22Rv1 (cell line): ENCODE results near the gene NUTF2.
A peak's percentile ranks its signal among the peaks of the same experiment; 100 is the strongest.

Experiments
- H3K27ac ChIP-seq: fragments of 450-650 bp; 2 replicates; pipeline ENCODE4 v1.5.1; 2017
- ZFX ChIP-seq: fragments of 450-650 bp; IDR thresholded peaks from 2 replicates; pipeline ENCODE4 v1.6.1; 2017; ENCODE audit warnings: antibody characterized with exemption, borderline replicate concordance
- TF ChIP-seq, protein P1 (sequence below): fragments of 450-650 bp; IDR thresholded peaks from 2 replicates; pipeline ENCODE4 v1.5.1; 2017; ENCODE audit warnings: mild to moderate bottlenecking

The NUTF2 gene

DNA sequence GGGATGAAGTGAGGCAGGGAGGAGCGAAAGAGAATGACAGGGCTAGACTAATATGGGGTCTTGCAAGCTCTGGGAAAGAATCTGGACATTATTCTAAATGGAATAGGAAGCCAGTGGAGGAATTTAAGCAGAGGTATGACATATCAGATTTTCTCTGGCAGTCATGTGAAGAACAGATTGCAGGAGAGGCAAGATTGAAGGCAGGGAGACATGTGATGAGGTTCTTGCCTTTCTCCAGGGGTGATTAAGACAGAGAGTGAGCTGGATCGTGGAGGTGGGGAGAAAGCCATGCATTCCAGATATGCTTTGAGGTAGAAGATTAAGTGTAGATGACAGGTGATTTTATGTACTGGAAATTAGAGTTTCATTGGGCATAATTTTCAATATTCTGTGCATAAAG is 8.9 kb upstream of the NUTF2 start:
- TF ChIP-seq, protein P1, sequence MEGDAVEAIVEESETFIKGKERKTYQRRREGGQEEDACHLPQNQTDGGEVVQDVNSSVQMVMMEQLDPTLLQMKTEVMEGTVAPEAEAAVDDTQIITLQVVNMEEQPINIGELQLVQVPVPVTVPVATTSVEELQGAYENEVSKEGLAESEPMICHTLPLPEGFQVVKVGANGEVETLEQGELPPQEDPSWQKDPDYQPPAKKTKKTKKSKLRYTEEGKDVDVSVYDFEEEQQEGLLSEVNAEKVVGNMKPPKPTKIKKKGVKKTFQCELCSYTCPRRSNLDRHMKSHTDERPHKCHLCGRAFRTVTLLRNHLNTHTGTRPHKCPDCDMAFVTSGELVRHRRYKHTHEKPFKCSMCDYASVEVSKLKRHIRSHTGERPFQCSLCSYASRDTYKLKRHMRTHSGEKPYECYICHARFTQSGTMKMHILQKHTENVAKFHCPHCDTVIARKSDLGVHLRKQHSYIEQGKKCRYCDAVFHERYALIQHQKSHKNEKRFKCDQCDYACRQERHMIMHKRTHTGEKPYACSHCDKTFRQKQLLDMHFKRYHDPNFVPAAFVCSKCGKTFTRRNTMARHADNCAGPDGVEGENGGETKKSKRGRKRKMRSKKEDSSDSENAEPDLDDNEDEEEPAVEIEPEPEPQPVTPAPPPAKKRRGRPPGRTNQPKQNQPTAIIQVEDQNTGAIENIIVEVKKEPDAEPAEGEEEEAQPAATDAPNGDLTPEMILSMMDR = no peak
- no peak for TF ChIP-seq ZFX
- H3K27ac ChIP-seq = no peak overlapping the region

DNA sequence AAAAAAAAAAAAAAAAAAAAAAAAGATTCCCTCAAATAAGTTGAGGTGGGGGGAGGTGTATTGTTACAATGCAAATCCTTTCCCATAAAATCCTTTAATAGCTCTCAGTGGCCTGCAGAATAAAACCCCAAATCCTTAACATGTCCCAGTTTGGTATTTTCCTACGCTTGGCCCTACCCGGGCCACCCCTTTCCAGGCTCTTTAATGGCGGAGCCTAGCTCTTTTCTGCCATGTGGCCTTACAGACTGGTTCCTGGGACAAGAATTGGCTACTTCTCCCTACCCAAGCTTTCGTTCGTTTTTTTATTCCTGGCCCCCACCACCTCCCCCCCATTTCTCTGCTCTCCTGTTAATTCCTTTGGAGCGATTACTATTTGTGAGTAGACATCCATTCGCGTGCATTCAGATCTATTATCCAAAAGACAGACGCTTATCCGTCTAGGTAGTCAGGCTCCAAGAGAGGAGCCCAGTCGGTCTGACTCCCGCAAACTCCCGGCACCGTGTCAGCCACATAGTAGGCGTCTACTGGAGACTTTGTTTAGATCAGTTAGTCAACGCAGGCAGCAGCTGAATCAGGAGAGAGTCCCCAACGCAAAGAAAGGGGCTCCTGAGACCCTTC is 5.4 kb upstream of the NUTF2 start:
- TF ChIP-seq ZFX = no peak
- TF ChIP-seq, protein P1 = no peak
- peak overlapping the region; percentile 97 for H3K27ac ChIP-seq

DNA sequence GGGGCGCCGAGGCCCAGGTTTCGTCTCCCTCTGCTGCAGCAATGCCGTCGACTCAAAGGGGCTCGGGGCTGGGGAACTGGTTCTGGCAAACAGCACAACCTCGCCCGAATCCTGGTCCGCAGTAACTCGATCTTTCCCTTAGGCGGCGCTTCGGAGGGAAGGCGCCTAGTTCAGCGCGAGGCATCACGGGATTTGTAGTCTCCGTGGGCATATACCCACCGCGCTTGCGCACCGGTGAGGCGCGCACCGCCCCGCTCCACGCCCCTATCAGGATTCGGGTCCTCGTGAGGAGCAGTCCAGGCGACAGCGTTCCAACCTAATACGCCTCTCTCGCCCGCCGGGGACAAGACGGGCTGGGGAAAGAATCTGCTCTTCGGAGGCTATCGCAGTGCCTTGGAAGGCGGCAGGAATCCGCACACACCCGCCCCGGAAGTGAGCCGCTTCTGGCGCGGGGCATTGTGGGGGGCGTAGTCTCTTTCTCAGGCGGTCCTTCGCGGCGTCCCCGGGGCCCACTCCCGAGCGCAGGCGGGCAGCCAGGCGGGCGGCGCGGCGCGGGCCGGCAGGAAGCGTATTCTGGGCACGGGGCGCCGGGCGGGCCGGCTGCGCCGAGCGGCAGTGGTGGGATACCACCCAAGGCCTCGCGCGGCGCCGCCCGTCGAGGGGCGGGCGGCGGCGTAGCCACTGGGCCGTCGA is 4.8 kb upstream of the NUTF2 start, which contains the start of gene THAP11:
Gene THAP11, plus strand, starts transcription at position 505 of the 693 bp plus-strand sequence. CDS start 235 bp downstream, outside the sequence.
- no peak for TF ChIP-seq ZFX
- TF ChIP-seq, protein P1 = peak; percentile 91
- peak within 1 kb of the TSS; percentile 97 for H3K27ac ChIP-seq

DNA sequence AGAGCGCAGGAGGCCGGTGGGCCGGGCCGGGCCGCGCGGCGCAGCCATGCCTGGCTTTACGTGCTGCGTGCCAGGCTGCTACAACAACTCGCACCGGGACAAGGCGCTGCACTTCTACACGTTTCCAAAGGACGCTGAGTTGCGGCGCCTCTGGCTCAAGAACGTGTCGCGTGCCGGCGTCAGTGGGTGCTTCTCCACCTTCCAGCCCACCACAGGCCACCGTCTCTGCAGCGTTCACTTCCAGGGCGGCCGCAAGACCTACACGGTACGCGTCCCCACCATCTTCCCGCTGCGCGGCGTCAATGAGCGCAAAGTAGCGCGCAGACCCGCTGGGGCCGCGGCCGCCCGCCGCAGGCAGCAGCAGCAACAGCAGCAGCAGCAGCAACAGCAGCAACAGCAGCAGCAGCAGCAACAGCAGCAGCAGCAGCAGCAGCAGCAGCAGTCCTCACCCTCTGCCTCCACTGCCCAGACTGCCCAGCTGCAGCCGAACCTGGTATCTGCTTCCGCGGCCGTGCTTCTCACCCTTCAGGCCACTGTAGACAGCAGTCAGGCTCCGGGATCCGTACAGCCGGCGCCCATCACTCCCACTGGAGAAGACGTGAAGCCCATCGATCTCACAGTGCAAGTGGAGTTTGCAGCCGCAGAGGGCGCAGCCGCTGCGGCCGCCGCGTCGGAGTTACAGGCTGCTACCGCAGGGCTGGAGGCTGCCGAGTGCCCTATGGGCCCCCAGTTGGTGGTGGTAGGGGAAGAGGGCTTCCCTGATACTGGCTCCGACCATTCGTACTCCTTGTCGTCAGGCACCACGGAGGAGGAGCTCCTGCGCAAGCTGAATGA is 4.0 kb upstream of the NUTF2 start:
- peak overlapping the region; percentile 97 for H3K27ac ChIP-seq
- TF ChIP-seq, protein P1 = no peak
- TF ChIP-seq ZFX = no peak

DNA sequence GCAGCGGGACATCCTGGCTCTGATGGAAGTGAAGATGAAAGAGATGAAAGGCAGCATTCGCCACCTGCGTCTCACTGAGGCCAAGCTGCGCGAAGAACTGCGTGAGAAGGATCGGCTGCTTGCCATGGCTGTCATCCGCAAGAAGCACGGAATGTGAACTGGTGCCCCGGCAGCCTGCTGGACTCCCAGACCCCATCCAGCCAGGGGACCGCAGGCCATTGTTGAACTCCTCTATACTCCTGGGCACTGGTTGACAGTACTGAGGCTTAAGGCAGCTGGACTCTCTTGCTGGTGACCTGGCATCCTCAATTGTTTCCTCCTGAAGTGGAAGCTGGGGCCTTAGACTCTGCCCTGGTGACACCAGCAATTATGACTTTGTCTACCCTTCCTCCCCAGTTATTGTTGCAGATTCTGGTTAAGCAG is 3.4 kb upstream of the NUTF2 start:
- peak overlapping the region; percentile 97 for H3K27ac ChIP-seq
- TF ChIP-seq, protein P1 = no peak
- no peak for TF ChIP-seq ZFX

DNA sequence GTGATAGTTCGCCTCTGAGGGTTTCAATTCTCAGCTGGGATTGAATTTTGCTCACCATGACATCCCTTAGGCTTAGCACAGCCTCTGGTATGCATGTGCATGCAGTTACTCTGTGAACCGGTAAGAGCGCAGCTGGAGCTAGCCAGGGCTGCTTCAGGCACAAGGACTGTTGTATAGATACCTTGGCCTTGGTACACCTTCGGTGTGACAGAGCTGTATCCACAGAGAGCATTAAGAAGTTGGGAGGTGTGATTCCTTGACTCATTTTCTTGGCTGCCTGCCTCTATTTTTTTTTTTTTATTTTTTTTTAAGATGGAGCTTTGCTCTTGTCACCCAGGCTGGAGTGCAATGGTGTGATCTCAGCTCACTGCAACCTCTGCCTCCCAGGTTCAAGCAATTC is 2.2 kb upstream of the NUTF2 start:
- no peak for TF ChIP-seq ZFX
- TF ChIP-seq, protein P1 = no peak
- peak overlapping the region; percentile 91; the same call in 1 of the 2 replicates for H3K27ac ChIP-seq
